GM19035 (cell line): Measurements from ENCODE around the gene GPR15LG.

Experiments
- ATAC-seq: cut with Tn5 transposase; IDR thresholded peaks from one replicate; pipeline ENCODE4 v1.9.1; 2021; ENCODE audit not compliant: unreplicated experiment

The GPR15LG gene

DNA sequence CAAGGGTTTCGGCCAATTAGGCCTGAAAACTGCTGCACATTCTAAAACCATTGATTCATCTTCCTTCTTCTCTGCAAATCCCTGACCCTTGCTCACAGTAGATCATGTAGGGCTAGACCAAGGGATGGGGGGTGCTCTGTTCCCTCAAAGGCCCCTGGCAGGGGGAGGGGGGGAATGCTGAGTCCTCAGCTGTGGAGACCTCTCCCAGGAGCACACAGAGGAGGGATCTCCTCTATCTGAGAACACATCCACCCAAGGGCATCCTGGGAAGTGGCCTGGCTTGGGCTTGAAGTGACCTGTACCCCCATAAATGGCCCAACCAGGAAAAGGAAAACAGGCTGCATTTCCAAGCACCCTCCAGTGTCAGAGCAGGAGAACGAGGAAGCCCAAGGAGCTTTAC, 19.7 kb downstream of the GPR15LG start:
- ATAC-seq = no peak

DNA sequence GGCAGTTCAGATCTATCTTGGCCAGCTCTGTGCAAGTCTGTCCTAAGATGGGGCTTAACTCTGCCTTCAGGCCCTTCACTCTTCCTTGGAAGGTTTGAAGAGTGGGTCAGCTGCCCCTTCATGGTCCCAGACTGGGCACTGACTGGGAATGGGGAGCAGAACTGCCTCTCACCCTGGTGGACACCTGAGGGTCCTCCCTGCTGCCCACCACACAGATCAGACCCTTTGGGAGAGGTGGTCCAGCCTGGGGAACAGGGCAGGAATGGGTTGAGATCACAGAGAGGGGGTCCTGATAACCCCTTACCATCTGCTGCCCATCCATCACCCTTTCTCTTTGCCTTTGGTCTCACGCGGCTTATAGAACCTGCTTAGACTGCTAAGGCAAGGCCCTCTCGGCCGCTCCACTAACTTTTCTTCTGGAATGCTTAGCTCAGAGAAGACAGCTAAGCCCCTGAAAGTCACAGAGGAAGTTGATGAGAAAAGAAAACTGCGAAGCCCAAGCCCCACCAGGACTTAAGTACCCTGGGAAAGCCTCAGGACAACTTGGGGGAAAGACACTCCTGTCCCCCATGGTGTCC, 20.3 kb downstream of the GPR15LG start:
- no peak for ATAC-seq

DNA sequence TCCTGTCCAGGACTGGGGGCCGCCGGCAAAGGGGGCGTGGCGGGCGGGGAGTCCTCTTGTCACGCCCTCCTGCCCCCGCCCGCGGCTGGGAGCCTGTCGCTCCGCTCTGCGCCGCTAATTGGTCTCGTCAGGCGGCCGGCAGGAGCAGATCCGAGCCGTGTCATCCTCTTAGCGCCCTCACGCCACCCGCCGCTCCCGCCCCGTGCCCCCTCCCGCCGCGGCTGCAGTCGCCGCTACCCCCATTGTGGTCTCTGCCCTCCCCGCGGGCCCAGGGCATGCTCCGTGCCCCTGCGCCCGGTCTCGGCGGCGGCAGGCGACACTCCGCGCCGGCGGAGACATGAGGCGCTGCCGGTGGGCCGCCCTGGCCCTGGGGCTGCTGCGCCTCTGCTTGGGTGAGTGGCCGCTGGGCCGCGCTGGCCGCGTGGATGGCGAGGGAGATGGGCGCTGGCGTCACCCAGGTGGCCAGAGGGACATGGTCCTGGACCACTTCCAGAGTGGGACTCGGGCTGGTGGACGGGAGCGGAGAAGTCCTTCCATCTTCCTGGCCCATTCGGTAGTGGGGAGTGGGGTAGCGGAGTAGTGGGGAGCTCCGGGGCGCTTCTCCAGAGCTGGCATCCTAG, 20.9 kb downstream of the GPR15LG start, which contains the start of gene CDHR1:
TSS of gene CDHR1 (plus strand) at position 114 of the 620 bp plus-strand sequence. CDS start at position 338, 224 bp downstream.
- peak; percentile 89 for ATAC-seq

DNA sequence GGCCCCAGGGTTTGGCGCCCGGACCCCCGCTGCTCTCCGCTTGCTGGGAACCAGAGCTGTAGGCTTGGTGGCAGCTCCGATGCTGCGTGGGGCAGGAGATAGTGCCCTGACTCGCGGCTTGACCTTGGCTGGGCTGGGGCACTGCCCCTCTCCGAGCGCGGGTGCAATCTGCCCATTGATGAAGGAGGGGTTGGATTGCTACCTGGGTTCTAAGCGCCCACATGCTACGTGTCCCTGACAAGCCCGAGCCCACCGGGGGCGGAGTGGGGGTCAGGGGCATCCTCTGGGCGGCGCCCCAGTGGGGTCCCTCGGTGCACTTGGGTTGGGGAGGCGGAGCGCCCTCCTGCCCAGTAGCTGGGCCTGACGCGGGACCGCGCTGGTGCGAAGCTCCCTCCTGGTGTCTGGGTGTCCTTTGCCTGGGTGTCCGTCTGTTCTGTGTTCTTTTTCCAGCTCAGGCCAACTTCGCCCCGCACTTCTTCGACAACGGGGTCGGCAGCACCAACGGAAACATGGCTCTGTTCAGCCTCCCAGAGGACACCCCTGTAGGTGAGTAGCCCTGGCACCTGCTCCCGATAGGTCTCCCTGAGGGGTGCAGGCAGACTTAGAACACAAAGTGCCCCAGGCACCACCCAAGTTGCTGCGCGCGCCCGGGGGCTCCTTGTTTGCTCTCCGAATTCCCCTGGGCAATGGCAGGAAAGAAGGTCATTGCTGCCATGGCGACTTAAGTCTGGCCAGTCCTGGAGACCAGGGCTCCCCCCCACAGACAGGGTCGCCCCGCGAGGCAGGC, 21.6 kb downstream of the GPR15LG start:
- ATAC-seq = peak; percentile 15

DNA sequence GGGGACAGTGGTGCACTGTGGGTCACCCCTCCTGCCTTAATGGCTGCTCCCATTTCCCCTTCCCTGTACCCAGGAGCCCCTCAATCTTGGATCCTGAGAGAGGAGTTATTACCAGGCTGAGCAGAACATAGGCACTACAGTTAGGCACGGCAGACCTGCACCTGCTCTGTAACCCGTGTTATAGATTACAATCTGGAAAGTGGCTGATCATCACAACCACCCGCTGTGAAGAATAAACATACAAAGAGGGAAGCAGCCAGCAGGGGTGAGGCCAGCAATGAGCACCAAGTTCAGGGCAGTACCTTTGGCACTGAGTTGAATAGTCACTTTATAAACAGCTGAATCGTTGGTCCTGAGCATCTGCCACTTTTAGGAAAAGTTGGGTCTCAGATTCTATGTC, 22.5 kb downstream of the GPR15LG start:
- no peak for ATAC-seq

DNA sequence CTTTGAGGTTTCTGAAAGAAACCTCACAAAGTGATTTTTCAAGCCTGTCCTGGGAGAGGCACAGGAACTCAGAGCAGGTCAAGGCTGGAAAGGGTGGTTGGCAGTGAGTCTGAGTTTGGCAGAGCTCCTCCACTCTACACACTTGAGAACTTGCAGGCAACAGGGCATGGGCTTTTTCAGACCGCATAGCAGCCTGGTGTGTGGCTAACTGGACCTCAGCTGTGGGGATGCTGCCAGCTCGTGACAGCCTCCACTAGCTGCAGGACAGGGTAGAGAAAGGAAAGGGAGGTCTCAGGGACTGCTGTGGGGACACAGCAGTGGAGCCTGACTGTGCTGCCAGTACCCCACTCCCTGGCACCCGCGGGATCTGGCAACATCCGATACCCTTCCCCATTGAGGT, 23.3 kb downstream of the GPR15LG start:
- ATAC-seq = no peak

DNA sequence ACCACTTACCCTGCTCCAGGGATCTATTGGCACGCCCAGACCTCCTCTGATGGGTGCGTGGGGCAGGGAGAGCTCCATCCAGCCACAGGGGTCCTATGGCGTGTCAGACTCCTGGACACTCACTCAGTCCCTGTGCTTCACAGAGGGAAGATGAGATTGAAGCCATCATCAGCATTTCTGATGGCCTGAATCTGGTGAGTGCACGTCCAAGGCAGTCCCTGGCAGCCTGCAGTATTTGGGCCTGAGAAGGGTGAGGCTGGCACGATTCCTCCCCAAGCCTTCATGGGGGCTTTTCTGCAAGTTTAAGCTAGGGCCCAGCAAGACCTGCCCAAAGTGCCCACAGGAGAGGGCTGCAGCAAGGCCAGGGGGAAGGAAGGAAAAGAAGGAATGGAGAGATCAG, 24.0 kb downstream of the GPR15LG start:
- ATAC-seq = no peak

DNA sequence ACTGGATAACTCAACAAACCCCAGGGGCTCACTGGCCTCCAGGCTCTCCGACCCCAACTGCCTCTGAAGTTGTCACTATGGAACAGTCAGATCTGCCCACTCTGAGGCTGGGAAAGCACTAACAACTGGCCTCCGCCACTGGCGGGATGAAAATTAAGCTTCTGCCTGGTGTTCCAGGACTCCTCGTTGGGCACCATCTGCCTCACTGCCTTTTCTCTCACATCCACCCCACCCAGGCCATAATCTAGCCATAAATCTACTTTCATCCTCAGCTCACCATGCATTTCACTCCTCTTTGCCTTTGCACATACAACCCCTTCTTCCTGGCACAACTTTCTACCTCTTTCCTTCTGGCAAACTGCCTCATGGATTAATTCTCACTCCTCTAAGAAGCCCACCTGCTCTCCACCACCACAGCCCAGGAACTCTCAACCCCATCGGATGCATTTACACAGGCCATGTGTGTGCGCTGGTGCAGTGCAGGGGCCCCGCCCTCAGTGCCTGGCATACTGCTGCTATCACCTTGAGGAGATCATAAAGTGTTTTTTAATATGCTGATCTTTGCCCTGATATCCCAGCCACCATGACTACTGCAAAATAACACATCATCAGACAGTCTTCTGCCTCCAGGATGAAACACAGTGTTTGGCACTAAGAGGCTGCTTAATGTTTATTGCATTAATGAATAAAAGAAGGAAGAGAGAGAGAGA, 24.8 kb downstream of the GPR15LG start:
- ATAC-seq = no peak

DNA sequence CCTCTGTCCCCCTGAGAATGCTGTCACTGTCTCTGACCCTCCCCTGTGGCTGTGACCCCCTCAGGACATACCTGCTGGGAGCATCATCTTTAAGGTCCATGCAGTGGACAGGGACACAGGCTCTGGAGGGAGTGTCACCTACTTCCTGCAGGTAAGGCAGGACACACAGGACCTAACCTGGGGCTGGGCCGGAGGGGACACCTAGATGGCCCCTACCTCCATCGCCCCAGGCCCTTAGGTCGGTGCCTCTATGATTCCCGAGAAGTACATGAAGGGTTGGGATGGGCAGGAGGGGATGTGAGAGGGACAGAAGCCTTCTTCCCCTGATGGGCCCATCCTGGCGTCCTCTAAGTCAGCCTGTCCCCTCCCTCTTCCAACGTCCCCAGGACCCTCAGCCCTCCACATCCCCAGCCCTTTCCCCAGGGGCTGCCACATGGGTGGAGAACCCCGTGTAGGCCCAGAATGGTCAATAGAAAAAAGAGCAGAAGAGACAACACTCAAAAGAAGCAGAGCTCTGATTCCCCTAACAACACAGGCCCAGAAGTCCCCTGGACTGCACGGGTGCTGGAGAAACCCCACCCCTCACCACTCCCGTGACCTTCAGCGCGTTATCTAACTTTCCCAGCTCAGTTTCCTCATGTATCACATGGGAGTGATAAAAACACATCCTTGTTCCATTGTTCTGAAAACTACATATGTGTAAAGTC, 27.1 kb downstream of the GPR15LG start:
- ATAC-seq = no peak

DNA sequence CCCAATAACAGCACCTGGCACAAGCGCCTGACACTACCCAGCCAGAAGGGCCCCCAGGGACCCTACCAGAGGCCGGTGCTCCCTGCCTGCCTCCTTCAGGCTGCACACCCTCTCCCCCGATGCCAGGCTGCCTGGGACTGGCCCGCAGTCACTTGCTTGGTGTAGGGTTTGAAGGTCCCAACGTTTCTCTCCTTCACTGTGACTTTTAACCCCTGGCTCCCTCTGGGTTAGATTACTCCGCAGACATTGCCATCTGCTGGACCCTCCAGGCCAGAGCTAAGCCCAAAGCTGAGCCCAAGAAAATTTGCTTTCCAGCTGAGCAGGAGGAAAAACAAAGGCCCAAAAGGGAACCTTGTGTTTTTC, 27.6 kb downstream of the GPR15LG start:
- ATAC-seq = no peak

DNA sequence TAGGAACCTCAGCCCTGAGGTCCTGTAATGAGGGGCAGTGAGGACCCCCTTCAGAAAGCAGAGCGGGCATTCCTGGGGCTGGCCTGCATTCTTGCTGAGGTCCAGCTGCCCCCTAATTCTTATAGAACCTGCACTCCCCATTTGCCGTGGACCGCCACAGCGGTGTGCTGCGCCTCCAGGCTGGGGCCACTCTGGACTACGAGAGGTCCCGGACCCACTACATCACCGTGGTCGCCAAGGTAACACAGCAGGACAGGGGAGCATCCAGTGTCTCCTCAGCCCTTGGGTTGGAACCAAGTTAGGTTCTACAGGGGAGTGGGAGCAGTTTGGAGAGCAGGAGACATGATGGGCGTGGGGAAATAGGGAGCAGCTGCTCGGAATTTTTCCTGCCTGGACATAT, 28.1 kb downstream of the GPR15LG start:
- no peak for ATAC-seq

DNA sequence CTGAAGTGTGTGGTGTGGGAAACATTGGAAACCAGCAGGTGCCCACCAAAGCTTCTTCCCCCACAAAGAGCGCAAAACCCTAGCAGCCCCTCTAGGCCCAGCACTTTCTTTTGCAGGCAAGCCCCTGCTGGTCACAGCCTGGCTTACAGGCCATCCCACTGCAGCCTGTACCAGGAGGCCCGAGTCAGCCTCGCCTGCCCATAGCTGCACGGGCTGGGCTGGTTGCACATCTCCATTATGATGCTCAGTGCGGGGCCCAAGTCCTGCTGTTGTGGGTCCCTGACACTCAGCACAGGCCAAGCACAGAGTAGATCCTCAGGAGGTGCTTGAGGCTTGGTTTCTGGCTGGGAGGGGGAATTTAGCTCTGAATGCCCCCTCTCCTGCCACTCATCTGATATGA, 28.7 kb downstream of the GPR15LG start:
- no peak for ATAC-seq

DNA sequence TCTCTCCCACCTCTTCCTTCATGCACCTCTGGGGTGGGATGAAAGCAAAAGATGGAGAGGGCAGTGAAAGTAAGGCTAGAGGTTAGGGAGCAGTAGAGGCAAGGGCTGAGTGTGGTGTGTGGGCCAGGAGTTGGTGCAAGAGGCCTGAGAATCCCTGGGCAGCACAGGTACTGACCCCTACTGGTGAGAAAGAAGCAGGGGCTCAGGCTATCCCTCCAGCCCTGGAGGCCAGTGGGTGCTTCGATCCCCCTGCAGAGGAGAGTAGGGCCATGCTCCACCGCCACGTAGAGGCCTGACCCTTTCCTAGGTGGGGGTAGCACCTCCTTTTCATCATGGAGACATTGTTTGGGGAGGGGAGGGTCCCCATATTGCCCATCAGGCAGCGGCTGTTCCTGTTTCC, 30.5 kb downstream of the GPR15LG start:
- ATAC-seq = peak; percentile 67

DNA sequence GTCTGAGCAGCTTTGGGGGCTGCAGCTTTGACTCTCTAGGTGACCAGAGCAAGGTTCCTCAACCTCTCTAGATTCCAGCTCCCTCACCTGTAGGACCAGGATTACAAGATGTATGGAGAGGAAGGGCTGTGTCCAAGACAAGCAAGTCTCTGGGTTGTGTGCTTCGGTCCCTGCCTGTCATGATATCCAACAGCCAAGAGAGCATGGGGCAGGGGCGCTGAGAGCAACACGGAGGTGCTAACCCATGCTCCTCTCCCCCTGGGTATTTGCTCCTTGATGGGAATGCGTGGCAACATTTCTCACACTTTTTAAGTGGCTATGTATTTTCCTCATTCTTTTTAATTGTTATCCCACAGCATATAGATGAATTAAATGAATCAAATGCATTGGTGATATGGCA, 31.0 kb downstream of the GPR15LG start:
- no peak for ATAC-seq

DNA sequence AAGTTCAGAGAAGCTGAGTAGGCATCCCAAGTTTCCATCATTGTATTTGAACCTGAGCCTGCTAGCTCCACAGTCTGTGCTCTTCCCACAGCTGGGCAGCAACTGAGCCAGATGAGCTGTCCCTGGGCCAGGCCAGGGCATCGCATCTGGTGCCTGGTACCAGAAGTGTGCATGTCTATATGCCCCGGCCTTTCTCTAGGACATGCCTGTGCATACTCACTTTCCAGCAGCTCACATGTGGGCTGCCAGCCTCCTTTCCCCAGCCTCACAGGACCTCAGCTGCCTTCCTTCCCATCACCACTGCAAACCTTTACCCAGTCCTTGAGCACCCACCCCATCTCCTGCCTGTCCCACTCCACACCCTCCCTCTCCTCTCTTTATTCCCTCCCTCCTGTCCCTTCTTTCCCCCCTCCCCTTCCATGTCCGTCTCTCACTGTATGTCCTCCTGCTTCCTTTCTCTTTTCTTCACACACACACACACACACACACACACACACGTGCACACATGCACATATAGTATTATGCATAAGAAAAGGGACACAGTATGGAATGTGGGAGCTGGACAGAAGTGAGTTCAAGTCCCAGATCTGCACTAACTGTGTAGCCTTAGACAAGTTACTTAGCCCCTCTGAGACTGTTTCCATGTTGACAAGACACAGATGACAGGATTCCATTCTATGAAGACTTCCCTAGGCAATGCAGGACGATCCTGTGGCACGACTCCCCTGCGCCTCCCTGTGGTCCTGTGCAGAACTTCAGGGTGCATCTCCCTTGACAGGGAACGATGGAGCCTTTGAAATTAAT, 31.6 kb downstream of the GPR15LG start:
- peak; percentile 75 for ATAC-seq

DNA sequence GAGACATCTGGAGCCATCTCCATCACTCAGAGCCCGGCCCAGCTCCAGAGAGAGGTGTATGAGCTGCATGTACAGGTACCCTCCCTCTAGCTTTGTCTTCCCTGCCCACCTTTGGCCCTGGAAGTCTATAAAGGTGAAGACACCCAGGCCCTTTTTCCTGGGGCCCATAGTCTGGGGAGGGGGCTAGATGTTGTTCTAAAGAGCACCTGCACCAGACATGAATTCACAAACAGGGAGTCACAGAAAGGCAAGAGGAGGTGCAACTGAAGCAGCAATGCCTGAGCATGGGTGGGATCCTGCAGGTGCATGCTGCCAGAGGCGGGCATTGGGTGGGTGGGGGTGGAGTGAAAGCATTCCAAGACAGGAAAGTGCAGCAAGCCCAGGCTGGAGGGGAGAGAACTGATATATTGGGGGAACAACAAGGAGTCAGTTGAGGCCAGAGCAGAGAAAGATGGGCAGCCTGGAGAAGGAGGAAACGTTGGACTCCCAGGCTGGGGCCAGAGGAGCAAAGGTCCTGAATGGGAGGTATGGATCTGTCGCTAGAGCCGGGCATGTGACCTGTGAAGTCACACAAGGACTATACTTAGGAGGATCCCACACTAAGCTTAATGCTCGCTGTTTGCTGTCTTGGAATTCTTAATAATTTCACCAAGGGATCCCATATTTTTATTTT, 32.4 kb downstream of the GPR15LG start:
- no peak for ATAC-seq

DNA sequence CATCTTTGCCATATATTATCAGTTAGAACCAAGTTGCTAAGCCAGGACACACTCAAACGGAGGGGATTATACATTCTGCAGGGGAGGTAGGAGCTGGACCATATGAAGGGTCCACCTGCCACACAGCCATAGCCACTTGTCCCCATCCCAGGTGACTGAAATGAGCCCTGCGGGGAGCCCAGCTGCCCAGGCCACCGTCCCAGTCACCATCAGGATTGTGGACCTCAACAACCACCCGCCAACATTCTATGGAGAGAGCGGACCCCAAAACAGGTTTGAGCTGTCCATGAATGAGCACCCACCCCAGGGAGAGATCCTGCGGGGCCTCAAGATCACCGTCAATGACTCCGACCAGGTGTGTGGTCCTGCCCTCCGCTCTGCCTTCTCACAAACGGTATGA, 34.4 kb downstream of the GPR15LG start:
- no peak for ATAC-seq

DNA sequence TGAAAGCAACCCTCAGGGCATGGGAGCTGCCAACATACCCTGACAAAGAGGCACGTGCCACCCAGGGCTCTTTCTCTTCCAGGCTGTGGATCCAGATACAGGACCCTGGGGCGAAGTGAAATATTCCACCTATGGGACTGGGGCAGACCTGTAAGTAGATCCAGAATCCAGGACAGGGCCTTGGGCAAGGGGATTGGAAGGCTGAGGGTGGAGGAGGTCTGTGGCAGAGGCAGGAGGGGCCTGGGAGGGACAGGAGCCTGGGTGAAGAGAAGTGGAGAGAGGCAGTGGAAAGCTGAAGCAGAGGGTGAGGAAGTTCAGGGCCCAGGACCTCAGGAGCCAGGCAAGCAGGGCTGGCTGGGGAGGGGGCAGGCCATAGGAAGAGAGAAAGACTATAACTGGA, 38.0 kb downstream of the GPR15LG start:
- no peak for ATAC-seq

DNA sequence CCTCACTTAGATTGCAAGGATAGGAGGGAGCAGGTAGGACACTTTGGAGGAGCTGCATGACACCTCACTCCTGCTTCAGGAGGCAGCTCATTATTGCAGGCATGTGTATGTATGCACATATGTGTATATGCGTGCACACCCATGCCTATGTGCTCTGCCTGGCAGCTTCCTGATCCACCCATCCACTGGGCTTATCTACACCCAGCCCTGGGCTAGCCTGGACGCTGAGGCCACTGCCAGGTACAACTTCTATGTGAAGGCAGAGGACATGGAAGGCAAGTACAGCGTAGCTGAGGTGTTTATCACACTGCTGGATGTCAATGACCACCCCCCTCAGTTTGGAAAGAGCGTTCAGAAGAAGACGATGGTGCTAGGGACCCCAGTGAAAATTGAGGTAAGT, 38.4 kb downstream of the GPR15LG start:
- no peak for ATAC-seq

DNA sequence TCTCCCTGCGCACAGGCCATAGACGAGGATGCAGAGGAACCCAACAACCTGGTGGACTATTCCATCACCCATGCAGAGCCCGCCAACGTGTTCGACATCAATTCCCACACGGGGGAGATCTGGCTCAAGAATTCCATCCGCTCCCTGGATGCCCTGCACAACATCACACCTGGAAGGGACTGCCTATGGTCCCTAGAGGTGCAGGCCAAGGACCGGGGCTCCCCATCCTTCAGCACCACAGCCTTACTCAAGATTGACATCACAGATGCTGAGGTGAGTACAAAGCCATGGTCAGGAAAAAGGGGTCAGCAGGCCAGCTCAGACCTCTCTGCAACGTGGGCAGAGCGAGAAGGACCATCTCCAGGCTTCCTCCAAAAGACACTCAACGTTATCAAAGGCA, 39.5 kb downstream of the GPR15LG start:
- ATAC-seq = no peak
